Measurements from ENCODE around the gene IRS1.

Gene IRS1

GRCh38 chr2:226754821-226755604, 44.6 kb downstream of the IRS1 start:
- no peak for DNase-seq

- no peak for DNase-seq
Observed at GRCh38 chr2:226752887-226753286, 46.7 kb downstream of the IRS1 start.

- DNase-seq, result no peak
Observed at GRCh38 chr2:226747288-226747687, 52.3 kb downstream of the IRS1 start.

GRCh38 chr2:226746196-226746800, 53.3 kb downstream of the IRS1 start:
- DNase-seq, result no peak

GRCh38 chr2:226743915-226744314, 55.7 kb downstream of the IRS1 start:
- no peak for DNase-seq

GRCh38 chr2:226742347-226742746, 57.3 kb downstream of the IRS1 start:
- DNase-seq, result no peak

GRCh38 chr2:226740039-226740648, 59.5 kb downstream of the IRS1 start:
- DNase-seq, result no peak

- no peak for DNase-seq
Observed at GRCh38 chr2:226739545-226740030, 60.0 kb downstream of the IRS1 start.

- DNase-seq, result no peak
Observed at GRCh38 chr2:226738821-226739544, 60.6 kb downstream of the IRS1 start.

GRCh38 chr2:226738191-226738820, 61.3 kb downstream of the IRS1 start:
- DNase-seq, result no peak

- DNase-seq, result no peak
Observed at GRCh38 chr2:226736382-226736781, 63.2 kb downstream of the IRS1 start.

GRCh38 chr2:226733927-226734564, 65.6 kb downstream of the IRS1 start:
- no peak for DNase-seq

GRCh38 chr2:226733189-226733858, 66.3 kb downstream of the IRS1 start:
- DNase-seq, result no peak

GRCh38 chr2:226732478-226733188, 67.0 kb downstream of the IRS1 start:
- no peak for DNase-seq

- no peak for DNase-seq
Observed at GRCh38 chr2:226730481-226730880, 69.1 kb downstream of the IRS1 start.

- no peak for DNase-seq
Observed at GRCh38 chr2:226728996-226729395, 70.6 kb downstream of the IRS1 start.

- no peak for DNase-seq
Observed at GRCh38 chr2:226727251-226727650, 72.4 kb downstream of the IRS1 start.

- no peak for DNase-seq
Observed at GRCh38 chr2:226726546-226726945, 73.1 kb downstream of the IRS1 start.

- no peak for DNase-seq
Observed at GRCh38 chr2:226725126-226725860, 74.3 kb downstream of the IRS1 start.

- no peak for DNase-seq
Observed at GRCh38 chr2:226721541-226721940, 78.1 kb downstream of the IRS1 start.
